Upper lobe of left lung (tissue), 6 donors: Measurements from ENCODE around the gene GRIK4. TPM values are rescaled to one million over a fixed set of nuclear protein-coding genes. Genes with fewer than 3 reads are reported as not detected.

Experiments
- ATAC-seq, 2 donors: fragments of 200-7000 bp; cut with Tn5 transposase; one replicate each; pipeline ENCODE4 v1.9.1; 2022; ENCODE audit warnings: mild to moderate bottlenecking in 2 of 2, moderate library complexity in 2 of 2; ENCODE audit not compliant: low FRiP score in 2 of 2
- DNase-seq, 2 donors: peaks; one replicate each; pipeline ENCODE4 v3.0.0-alpha.2; 2019 to 2020
- H3K27ac ChIP-seq, 4 donors: fragments of 200-600 bp; sonication (generic); one replicate each; pipeline ENCODE4 v1.5.1; 2016 to 2019
- H3K27me3 ChIP-seq, 4 donors: fragments of 200-600 bp; sonication (generic); one replicate each; pipeline ENCODE4 v1.5.1; 2017 to 2019
- H3K36me3 ChIP-seq, 4 donors: fragments of 200-600 bp; sonication (generic); one replicate each; pipeline ENCODE4 v1.5.1; 2016 to 2019
- H3K4me1 ChIP-seq, 4 donors: fragments of 200-600 bp; sonication (generic); one replicate each; pipeline ENCODE4 v1.5.1; 2018 to 2019
- H3K4me3 ChIP-seq, 4 donors: fragments of 200-600 bp; sonication (generic); one replicate each; pipeline ENCODE4 v1.5.1; 2017 to 2019; ENCODE audit warnings: mild to moderate bottlenecking in 2 of 4, moderate library complexity in 1 of 4
- H3K9me3 ChIP-seq, 4 donors: fragments of 200-600 bp; sonication (generic); one replicate each; pipeline ENCODE4 v1.5.1; 2018 to 2019
- CTCF ChIP-seq, 6 experiments: fragments of 450-650 bp in 4 of 6; fragments of 200-600 bp in 2 of 6; sonication (generic) in 2 of 6; IDR thresholded peaks; one replicate each; pipeline ENCODE4 v1.5.1; 2016 to 2019; ENCODE audit warnings: antibody characterized with exemption in 6 of 6
- EP300 ChIP-seq, 4 donors: sonication (generic); formaldehyde crosslinking; IDR thresholded peaks; one replicate each; pipeline ENCODE4 v1.5.1; 2017; ENCODE audit warnings: antibody characterized with exemption in 4 of 4, control low read depth in 2 of 4
- POLR2A ChIP-seq, 4 donors: fragments of 450-650 bp; IDR thresholded peaks; one replicate each; pipeline ENCODE4 v1.5.1; 2016 to 2017; ENCODE audit warnings: antibody characterized with exemption in 4 of 4, mild to moderate bottlenecking in 2 of 4
- POLR2AphosphoS5 ChIP-seq, 2 donors: sonication (generic); formaldehyde crosslinking; IDR thresholded peaks; one replicate each; pipeline ENCODE4 v1.5.1; 2017; ENCODE audit warnings: antibody characterized with exemption in 2 of 2
- WGBS, 2 donors: methylation state at CpG; one replicate each; pipeline ENCODE4 v1.1.5; 2017 to 2018; 5-methylcytosine and 5-hydroxymethylcytosine counted together
- total RNA-seq, 6 donors: library from RNA; depleted of rRNA in 4 of 6; stranded (reverse); fragments of >200 nt in 4 of 6; gene quantifications; one replicate each; pipeline versions ENCODE4 v1.1.0 to v1.2.1, GENCODE V29; 2016 to 2021
- donor health status: DM: no; HTN: no; CAD: no; lungs with moderate emphysema.
- donor health status: DM: no; HTN: yes; CAD: no; lungs with severe emphysema.

The GRIK4 gene
- total RNA-seq, 6 donors from 2014 or later = 0.30 to 8.4 (median 0.78) TPM

DNA sequence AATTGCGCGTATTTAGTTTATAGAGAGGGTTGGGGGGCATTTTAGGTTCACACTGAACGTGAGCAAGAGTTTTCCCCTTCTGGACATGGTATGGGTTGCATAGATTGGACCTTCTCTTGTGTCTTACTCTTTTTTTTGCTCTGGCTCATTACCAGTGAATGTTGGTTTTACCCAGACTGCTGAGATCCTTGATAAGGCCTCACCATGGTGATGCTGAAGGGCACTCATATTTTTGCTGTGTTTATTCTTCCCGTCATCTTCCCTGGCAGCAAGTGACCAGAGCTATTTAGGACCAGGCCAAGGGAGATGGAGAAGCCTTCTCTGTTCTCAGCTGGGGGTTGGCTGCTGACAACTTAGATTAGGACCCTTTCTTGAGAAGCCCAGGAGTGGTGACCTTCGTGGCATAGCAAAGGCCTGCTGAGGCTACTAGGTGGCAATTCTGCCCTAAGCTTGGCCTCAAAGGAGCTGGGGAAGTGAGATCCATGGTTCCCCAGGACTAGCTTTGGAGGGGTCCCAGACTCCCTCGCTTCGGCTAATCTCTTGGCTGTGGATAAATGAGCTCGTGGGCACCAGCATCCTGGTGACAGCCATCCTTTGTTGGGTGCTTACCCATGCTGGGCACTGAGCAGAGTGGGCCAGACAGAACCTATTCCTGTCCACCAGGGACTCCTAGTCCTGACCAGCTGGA, 47.3 kb downstream of the GRIK4 start:
- ATAC-seq (no peak), DNase-seq (no peak)
- Histone ChIP-seq H3K27ac (no peak overlapping the region), H3K4me1 (peaks cover 0 to 5% (median under 1%) of the 10 kb centered on the region in 4 donors), H3K27me3 (peaks cover 0 to 3% (median 0%) of the 10 kb centered on the region in 4 donors), H3K4me3 (no peak overlapping the region), H3K9me3 (no peaks in the 10 kb centered on the region), H3K36me3 (no peaks in the 10 kb centered on the region)
- 70 to 79% methylated on average over 5 to 8 of the region's 8 CpGs for WGBS, 2 donors
- TF ChIP-seq POLR2A (IDR thresholded peaks at IDR 0.05) (no peak), CTCF (IDR thresholded peaks at IDR 0.05) (no peak), EP300 (IDR thresholded peaks at IDR 0.05) (no peak), POLR2AphosphoS5 (IDR thresholded peaks at IDR 0.05) (no peak)

DNA sequence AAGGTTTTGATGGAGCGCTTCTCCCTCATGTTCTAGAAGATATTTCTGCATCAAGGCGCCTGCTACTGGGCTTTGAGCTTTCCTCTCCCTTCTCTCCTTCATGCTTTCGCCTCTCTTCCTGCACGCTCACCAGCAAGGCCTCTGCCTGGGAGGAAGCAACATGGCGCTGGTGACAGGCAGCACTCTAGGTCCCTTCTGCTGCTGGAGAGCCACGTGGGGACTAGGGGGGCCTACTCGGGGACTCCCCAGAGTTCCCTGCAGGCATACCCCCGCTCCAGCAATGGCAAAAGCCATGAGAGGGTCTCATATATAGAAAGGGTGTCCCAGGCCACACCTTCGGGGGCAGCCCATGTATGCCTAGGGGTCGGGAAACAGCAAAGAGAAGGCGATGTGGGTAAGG, 49.7 kb downstream of the GRIK4 start:
- no peak for TF ChIP-seq EP300 (IDR thresholded peaks at IDR 0.05)
- TF ChIP-seq POLR2A (IDR thresholded peaks at IDR 0.05) = no peak
- TF ChIP-seq POLR2AphosphoS5 (IDR thresholded peaks at IDR 0.05) = no peak
- TF ChIP-seq CTCF (IDR thresholded peaks at IDR 0.05) = no peak
- peaks cover 12 to 18% (median 14%) of the 10 kb centered on the region in 4 donors for H3K4me1 ChIP-seq
- no peak for DNase-seq
- H3K27me3 ChIP-seq = peaks cover 0 to 15% (median 7%) of the 10 kb centered on the region in 4 donors
- H3K36me3 ChIP-seq = no peaks in the 10 kb centered on the region
- no peak overlapping the region for H3K27ac ChIP-seq
- ATAC-seq = no peak
- 94 to 97% methylated on average over 10 to 11 of the region's 11 CpGs for WGBS, 2 donors
- H3K4me3 ChIP-seq = no peak overlapping the region
- no peaks in the 10 kb centered on the region for H3K9me3 ChIP-seq

GRCh38 chr11:120562806-120563425, 51.4 kb downstream of the GRIK4 start:
- Histone ChIP-seq H3K4me3 (no peak overlapping the region), H3K9me3 (no peaks in the 10 kb centered on the region), H3K27me3 (peaks cover 0 to 15% (median 7%) of the 10 kb centered on the region in 4 donors), H3K27ac (peak overlapping the region in 1 of 4 donors; percentile 35), H3K4me1 (peaks cover 12 to 18% (median 14%) of the 10 kb centered on the region in 4 donors), H3K36me3 (no peaks in the 10 kb centered on the region)
- WGBS, 2 donors = 81 to 87% methylated on average over 5 to 9 of the region's 9 CpGs
- DNase-seq = no peak
- TF ChIP-seq CTCF (IDR thresholded peaks at IDR 0.05) (no peak), POLR2AphosphoS5 (IDR thresholded peaks at IDR 0.05) (no peak), EP300 (IDR thresholded peaks at IDR 0.05) (no peak), POLR2A (IDR thresholded peaks at IDR 0.05) (no peak)
- no peak for ATAC-seq

DNA sequence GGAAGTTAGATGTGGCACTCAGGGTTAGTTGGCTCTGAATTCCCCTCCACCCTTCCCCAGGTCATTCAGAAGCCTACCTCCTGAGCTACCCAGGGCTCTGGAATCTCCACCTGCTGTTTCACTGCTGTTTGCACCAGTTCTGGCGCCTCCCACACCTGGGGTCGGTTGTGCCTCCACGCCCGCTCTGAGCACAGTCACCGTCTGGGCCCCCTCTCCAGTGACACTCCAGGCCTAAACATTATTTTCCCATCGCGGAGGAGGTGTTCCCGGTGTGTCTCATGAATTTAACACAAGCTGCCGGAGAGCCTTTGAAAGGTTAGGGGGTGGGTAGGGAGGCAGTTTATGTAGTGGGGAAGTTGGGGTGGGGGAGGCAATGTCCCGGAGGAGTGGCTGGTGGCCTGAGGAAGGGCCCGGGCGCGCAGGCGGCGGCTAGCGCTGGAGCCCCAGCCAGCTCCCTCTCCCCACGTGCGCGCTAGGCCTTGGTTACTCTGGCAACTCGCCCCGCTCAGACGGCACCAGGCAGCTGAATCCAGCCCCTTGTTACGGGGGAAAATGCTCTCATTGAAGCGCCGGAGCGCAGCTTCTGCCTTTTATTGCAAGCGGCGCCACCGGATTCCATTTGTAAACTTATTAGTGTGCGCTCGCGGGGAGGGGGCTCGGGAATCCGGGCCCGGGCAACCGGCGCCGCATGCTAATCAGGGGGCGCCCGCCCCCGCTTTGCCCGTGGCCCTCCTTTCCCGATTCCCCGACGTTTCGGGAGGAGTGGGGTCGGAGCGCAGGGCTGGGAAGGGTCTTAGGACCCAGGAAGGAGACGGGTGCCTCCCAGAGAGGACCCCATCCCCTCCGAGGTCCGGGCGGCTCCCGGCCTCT, 52.4 kb downstream of the GRIK4 start:
- Histone ChIP-seq H3K9me3 (no peaks in the 10 kb centered on the region), H3K36me3 (no peaks in the 10 kb centered on the region), H3K4me3 (peak overlapping the region in 3 of 4 donors; percentile 29 to 44 (median 43)), H3K27ac (peak overlapping the region in 1 of 4 donors; percentile 35), H3K4me1 (peaks cover 12 to 18% (median 14%) of the 10 kb centered on the region in 4 donors), H3K27me3 (peaks cover 0 to 15% (median 7%) of the 10 kb centered on the region in 4 donors)
- no peak for TF ChIP-seq CTCF (IDR thresholded peaks at IDR 0.05)
- no peak for TF ChIP-seq POLR2A (IDR thresholded peaks at IDR 0.05)
- TF ChIP-seq POLR2AphosphoS5 (IDR thresholded peaks at IDR 0.05) = no peak
- TF ChIP-seq EP300 (IDR thresholded peaks at IDR 0.05) = no peak
- DNase-seq (no peak), ATAC-seq (peak in 1 of 2 donors; percentile 3)
- 25 to 57% methylated on average over 18 to 48 of the region's 53 CpGs for WGBS, 2 donors
